ENCODE results near the gene PASK. TPM values are rescaled to one million over a fixed set of nuclear protein-coding genes. Genes with fewer than 3 reads are reported as not detected.

PASK gene
- total and polyA plus RNA-seq, 2 of the 4 experiments (the other 2 are of a cell fraction): 4.1 TPM

GRCh38 chr2:241108271-241109209 lies 40.7 kb downstream of the PASK start:
- WGBS, 2 experiments (ENCODE audit: extremely low coverage in 2 of 2, insufficient read length in 1 of 2): 95% methylated on average over 9 of the region's 35 CpGs; no CpG with 5 or more reads in 1 of the 2 experiments
- H3K14ac ChIP-seq (replicated peaks; ENCODE audit: low read depth, low read length): no peak overlapping the region
- no peak overlapping the region for H3K9ac ChIP-seq (ENCODE audit: low read depth, low read length)
- no peaks in the 10 kb centered on the region for H3K79me1 ChIP-seq (ENCODE audit: low read depth in 1 of 2, low read length in 2 of 2)
- ATAC-seq (ENCODE audit: low read depth) (no peak), DNase-seq (no peak)
- H4K5ac ChIP-seq (ENCODE audit: low read depth, low read length): no peak overlapping the region
- no peak overlapping the region for H2BK5ac ChIP-seq (ENCODE audit: low read depth, low read length, poor library complexity, severe bottlenecking)
- H4K91ac ChIP-seq (ENCODE audit: insufficient read depth, low read depth, low read length): no peak overlapping the region
- no peak overlapping the region for H3K4ac ChIP-seq (ENCODE audit: low read depth, low read length)
- H3K9me3 ChIP-seq (ENCODE audit: control insufficient read depth, insufficient read depth, low read length): no peaks in the 10 kb centered on the region
- peaks cover 4% of the 10 kb centered on the region; the same call in 1 of the 2 replicates for H3K9me1 ChIP-seq (ENCODE audit: insufficient read depth, low read length)
- no peak overlapping the region for H2BK20ac ChIP-seq (ENCODE audit: low read depth, low read length)
- dilution Hi-C loops (cut with HindIII; ENCODE audit: low sequenced_read_pairs, unreplicated experiment) (no loop called here), intact Hi-C loops (cut with micrococcal nuclease) (no loop called here), in situ Hi-C loops (cut with MboI; ENCODE audit: low sequenced_read_pairs) (no loop called here)
- H3K4me2 ChIP-seq (ENCODE audit: low read depth, low read length): no peak overlapping the region
- no TSS peak for BruUV-seq (replicated peaks)
- peak overlapping the region; percentile 51 for H2AFZ ChIP-seq (replicated peaks; ENCODE audit: low read length, poor library complexity)
- H3K27me3 ChIP-seq (ENCODE audit: control insufficient read depth, insufficient read depth, low read length): no peaks in the 10 kb centered on the region
- no peak overlapping the region for H2AK5ac ChIP-seq (ENCODE audit: low read depth, low read length)
- no peaks in the 10 kb centered on the region for H4K20me1 ChIP-seq (ENCODE audit: insufficient read depth, low read length)
- TF ChIP-seq SMC3 (IDR thresholded peaks at IDR 0.05; ENCODE audit: low read depth, low read length) (no peak), MAFK (IDR thresholded peaks at IDR 0.05; ENCODE audit: low read depth, low read length) (no peak), RFX5 (IDR thresholded peaks at IDR 0.05; ENCODE audit: low read depth, low read length) (no peak), POLR2A (IDR thresholded peaks at IDR 0.05; ENCODE audit: low read depth, low read length) (no peak), NFE2L2 (IDR thresholded peaks at IDR 0.05; ENCODE audit: low read depth, low read length) (no peak)
- H2BK15ac ChIP-seq (ENCODE audit: low read depth, low read length): no peak overlapping the region
- no peak overlapping the region for H3K23ac ChIP-seq (ENCODE audit: low read depth, low read length)
- H3K4me3 ChIP-seq (ENCODE audit: insufficient read depth, low read depth, low read length): no peak overlapping the region
- H3K36me3 ChIP-seq (ENCODE audit: control insufficient read depth, insufficient read depth, low read length): 0 out of 2 replicates have a peak, but pooled peaks cover 2% of the 10 kb centered on the region
- H3K4me1 ChIP-seq (ENCODE audit: control insufficient read depth, insufficient read depth, low read length): no peaks in the 10 kb centered on the region
- H4K8ac ChIP-seq (ENCODE audit: low read depth in 2 of 2, low read length in 2 of 2): no peak overlapping the region
- H2BK120ac ChIP-seq (ENCODE audit: low read depth, low read length): no peak overlapping the region
- H3K27ac ChIP-seq (ENCODE audit: insufficient read depth, low read length): no peak overlapping the region
- no peak overlapping the region for H3K18ac ChIP-seq (ENCODE audit: low read depth, low read length)
- no peak overlapping the region for H2AK9ac ChIP-seq (replicated peaks; ENCODE audit: low read depth, low read length, poor library complexity)
- ChIA-PET POLR2A (ENCODE audit: unreplicated experiment) (no interaction called here), CTCF (no interaction called here)
- H3K56ac ChIP-seq (ENCODE audit: extremely low read depth, insufficient read depth, low read length): no peak overlapping the region

Measured in IMR-90 (cell line).